CD4-positive, alpha-beta T cell treated with Interferon gamma for 1 hour (primary cell): Measurements from ENCODE around the gene CDRT15L2.
"Not testable (repeated sequence)": the region's sequence is repeated elsewhere in the genome, so short reads cannot be mapped to it uniquely, and the experiment has no call there.

ENCODE experiments used
- DNase-seq: peaks from one replicate; pipeline ENCODE4 v3.0.0-alpha.2; 2020

The CDRT15L2 gene

GRCh38 chr17:20579424-20579823 lies at the start of gene CDRT15L2:
Gene CDRT15L2, plus strand, starts transcription at chr17:20579724. Its CDS starts 20 bp downstream, at chr17:20579744.
- DNase-seq, result not testable (repeated sequence)

DNA sequence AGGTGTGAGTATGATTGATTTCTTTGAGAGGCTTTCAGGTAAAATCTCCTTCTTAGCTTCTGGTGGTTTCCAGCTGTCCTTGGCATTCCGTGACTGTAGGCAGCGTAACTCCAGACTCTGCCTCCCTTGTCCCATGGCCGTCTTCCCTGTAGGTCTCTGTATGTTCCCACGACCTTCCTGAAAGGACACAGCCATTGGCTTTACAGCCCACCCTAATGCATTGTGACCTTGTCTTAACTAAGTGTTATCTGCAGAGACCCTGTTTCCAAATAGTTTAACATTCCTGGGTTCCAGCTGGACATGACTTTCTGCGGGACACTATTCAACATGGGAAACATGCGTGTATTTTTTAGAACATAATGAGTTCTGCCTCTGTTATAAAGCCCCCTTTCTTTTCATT lies 49.4 kb upstream of the CDRT15L2 start:
- not testable (repeated sequence) for DNase-seq

DNA sequence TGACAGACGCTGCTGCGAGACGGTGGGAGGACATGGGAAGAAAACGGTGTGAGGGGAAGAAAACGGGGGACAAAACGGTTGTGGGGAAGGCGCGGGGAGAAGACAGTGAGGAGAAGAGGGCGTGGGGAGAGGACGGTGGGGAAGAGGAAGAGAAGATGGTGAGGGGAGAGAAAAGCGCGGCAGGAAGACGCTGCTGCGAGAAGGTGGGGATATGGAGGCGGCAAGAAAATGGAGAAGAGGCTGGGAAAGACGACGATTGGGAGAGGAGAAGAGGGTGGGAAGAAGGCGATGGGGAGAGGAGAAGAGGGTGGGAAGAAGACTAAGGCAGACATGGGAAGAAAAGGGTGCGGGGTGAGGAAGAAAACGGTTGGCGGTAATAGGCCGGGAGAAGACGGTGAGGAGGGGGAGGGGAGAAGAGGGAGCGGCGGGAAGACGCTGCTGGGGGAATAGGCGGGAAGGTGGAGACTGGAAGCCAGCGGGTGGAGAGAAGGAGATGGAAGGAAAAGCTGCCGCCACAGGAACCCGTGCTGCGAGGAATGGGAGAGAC lies 46.9 kb upstream of the CDRT15L2 start:
- DNase-seq, result not testable (repeated sequence)

DNA sequence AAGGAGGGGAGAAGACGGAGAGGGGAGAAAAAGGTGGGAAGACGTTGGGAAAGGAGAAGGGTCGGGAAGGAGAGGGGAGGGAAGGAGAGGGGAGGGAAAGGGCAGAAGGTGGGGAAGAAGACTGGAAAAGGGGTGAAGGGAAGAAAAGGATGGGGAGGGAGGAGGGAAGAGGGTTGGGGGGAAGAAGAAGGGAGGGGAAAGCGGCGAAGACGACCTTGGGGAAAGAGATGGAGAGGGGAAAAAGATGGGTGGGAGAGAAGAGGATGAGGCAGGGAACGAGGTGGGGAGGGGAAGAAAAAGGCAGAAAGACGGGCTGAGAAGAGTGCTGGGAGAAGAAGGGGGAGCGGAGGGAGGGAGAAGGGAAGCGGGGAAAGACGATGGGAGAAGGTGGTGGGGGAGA lies 46.3 kb upstream of the CDRT15L2 start:
- not testable (repeated sequence) for DNase-seq

- DNase-seq, result not testable (repeated sequence)
Observed at GRCh38 chr17:20534711-20535550, 44.6 kb upstream of the CDRT15L2 start.

GRCh38 chr17:20540414-20540813 lies 39.1 kb upstream of the CDRT15L2 start:
- DNase-seq, result not testable (repeated sequence)

- DNase-seq, result not testable (repeated sequence)
Observed at GRCh38 chr17:20540865-20541264, 38.7 kb upstream of the CDRT15L2 start.

GRCh38 chr17:20541853-20542546 lies 37.5 kb upstream of the CDRT15L2 start:
- not testable (repeated sequence) for DNase-seq

GRCh38 chr17:20547923-20548322 lies 31.6 kb upstream of the CDRT15L2 start:
- DNase-seq, result not testable (repeated sequence)

GRCh38 chr17:20552920-20553319 lies 26.6 kb upstream of the CDRT15L2 start:
- not testable (repeated sequence) for DNase-seq

- DNase-seq, result not testable (repeated sequence)
Observed at GRCh38 chr17:20554728-20555127, 24.8 kb upstream of the CDRT15L2 start.

DNA sequence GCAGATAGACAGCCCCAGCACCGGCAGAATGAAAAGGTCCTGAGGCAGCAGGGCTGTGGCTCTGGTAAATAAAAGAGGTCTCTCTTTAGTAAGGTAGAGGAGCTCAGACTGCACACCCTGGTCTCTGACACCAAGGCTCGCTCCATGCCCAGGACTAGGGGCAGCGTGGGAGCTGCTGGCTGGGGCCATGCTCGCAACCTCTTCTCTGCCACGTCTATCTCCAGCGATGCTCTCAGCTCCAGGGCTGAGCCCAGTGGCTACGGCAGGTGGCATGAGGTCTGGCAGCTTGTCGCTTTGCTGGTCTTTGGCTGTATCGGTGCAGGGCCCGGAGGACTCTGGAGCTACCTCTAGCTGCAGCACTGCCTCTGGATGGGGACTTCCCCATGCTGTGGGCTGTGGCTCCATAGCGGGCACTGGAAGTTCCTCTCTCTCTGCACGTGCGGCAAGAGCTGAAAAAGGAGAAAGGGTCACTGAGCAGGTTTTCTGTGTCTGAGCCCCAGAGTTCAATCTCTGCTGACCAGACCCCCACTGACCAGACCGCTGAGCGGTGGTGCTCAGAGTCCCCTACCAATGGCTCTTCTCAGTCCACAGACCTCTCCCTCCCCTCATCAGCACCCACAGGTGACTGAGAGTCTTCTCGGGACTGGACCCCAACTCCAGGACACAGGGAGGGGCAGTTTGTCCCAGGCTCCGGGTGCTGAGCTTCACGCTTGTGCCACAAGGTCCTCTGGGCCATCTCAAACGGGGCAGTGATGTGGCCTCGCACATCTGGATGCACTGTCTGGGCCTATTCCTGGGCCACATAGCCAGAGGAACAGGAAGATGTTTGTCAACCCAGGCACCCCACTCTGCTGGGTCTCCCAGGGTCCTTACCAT lies 24.2 kb upstream of the CDRT15L2 start:
- DNase-seq, result not testable (repeated sequence)

DNA sequence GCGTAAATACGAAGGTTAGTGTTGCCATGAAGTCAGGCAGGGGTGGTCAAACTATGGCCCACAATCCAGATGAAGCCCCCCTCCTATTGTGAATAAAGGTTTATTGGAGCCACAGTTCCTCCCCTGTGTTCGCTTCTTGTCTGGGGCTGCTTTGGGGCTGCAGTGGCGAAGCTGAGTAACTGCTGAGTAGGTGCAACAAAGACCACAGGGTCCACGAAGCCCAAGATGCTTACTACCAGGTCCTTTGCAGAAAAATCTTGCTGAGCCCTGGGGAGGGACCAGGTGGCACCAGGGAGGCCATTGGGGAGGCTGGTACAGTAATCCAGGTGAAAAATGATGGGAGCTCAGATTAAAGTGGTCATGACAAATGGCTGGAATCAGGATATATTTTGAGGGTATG lies 21.4 kb upstream of the CDRT15L2 start:
- DNase-seq, result not testable (repeated sequence)

DNA sequence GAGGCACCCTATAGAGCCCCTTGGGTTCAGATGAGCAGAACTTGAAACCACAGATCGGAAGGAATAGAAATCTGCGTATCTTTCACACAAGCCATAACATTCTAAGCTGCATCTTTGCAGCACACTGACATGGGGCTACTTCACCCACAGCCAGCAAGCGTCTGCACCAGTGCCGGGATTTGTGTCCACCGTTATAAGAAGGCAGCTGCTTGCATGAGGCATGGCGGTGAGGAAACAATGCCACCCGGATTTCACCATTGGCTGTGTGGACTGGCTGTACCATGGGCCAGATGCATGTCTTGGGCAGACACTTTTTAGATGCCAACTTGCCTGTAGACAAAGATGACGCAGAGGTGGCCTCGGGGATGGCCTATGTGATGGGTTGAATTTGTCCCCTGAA lies 20.5 kb upstream of the CDRT15L2 start:
- DNase-seq, result not testable (repeated sequence)

DNA sequence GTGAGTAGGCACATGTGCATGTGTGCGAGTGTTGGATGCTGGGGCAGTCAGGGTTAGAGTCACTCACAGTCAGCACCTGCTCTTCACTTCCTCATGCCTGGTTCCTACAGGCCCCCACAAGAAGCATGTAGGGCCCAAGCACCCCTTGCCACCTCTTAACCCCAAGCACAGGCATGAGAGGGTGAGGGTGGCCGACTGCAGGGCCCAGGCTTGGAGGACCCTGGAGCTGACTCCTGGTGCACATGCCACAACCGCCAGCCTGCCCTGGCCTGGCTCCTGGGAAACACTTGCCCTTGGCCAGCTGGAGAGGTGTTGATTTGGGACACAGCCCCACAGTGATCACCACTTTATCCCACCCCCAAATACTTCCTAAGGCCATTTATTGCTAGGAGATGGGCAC lies 16.9 kb upstream of the CDRT15L2 start:
- no peak for DNase-seq

GRCh38 chr17:20565245-20565644 lies 14.3 kb upstream of the CDRT15L2 start:
- not testable (repeated sequence) for DNase-seq

- no peak for DNase-seq
Observed at GRCh38 chr17:20565711-20566110, 13.8 kb upstream of the CDRT15L2 start.

DNA sequence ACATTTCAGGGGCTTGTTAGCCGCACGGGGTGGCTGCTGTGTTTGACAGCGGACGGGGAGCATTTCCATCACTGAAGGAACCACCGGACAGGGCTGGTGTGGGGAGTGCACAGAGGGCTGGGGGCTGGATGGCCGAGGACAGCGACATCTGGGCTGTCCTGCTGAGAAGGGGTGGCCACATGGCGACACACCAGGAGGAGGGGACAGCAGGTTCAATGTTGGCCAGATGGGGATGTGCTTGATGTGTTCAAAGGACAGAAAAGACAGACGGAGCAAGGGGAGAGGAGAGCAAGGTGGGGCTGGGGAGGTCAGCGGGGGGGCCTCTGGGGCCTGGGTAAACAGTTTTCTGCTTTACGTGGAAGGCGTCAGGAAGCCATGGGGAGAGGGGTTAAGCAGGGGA lies 12.8 kb upstream of the CDRT15L2 start:
- DNase-seq, result not testable (repeated sequence)

- DNase-seq, result not testable (repeated sequence)
Observed at GRCh38 chr17:20567421-20567820, 12.1 kb upstream of the CDRT15L2 start.

DNA sequence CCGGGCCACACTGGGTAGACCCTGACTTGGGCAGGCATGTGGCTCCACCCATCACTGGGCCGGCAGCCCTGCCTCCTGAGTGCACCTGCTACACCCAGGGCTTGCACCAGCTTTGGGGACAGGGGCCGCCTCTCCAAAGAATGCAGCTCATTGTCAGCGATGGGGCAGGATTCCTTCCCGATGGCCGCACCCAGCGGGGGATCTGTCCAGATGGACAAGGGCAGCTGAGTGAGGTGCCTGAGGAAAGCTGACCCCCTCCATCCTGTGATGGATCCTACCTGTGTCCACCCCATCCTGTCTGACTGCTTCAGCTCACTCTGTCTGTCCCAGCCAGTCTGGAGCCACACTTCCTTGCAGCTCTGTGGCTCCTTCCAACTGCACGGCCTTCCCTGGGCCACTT lies 10.9 kb upstream of the CDRT15L2 start:
- not testable (repeated sequence) for DNase-seq

- DNase-seq, result not testable (repeated sequence)
Observed at GRCh38 chr17:20571653-20572052, 7.9 kb upstream of the CDRT15L2 start.

DNA sequence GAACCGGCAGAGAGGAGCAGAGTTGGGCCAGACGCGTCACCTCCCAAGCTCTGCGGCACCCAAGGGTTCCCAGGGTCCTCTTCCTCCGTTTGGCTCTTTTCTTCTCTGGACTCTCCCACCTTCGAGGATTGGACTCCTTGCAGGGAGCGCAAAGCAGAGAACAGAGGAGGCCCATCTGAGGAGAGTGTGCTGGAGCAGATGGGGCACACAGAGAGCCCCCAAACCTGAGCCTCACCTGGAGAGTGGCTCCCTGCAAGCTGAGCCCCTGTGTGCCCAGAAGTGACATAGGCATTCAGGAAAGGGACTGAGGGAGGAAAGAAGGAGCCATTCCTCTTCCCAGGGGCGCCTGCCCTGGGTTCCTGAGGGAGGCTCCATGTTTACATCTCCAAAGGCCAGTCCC lies 6.3 kb upstream of the CDRT15L2 start:
- not testable (repeated sequence) for DNase-seq

GRCh38 chr17:20575071-20575470 lies 4.5 kb upstream of the CDRT15L2 start:
- DNase-seq, result not testable (repeated sequence)
